ENCODE measurements around the gene TROAP. TPM values are rescaled to one million over a fixed set of nuclear protein-coding genes. Genes with fewer than 3 reads are reported as not detected.

TROAP gene
- total RNA-seq, 2 donors from 2014 or later, result 11.8 to 51.8 TPM

DNA sequence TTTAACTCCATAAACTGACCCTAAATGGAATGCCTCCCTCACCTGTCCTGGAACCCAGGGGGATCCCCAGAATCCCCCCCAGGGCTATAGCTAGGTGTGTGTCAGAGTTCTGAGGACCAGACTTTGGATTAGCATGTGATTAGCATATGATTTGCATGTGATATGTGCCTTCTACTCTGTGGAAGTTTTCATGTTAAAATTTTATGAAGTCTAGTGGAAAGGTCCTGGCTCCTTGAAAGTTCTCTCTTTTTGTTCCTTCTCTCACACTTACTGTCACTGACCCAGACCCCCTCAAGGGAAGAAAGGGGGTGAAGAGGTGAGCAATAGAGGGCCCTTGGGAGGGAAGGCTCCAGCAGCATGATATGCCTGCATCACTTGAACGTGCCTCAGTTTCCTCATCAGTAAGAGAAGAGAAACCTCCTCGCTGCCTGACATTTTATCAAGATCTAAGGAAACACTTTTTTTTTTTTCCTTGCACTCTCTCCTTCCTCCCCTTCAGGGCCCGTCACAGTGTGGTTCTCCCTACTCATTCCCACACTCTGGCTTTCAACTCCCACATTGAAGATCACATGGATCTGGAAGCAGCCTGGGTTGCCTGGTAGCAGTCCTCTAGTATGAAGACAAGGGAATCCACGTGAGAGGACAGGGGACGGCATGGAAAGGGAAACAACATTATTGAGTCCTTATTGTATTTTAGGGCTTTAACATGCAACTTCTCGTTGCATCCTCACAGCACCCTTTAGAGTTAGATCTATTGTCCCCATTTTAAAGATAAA lies 17.2 kb downstream of the TROAP start:
- peaks cover 23% of the 10 kb centered on the region for H3K4me1 ChIP-seq
- intact Hi-C loops (cut with DNase I), result no loop called here
- no peak overlapping the region for H3K27ac ChIP-seq
- no peaks in the 10 kb centered on the region for H3K9me3 ChIP-seq
- H3K9ac ChIP-seq (ENCODE audit: low read depth in 2 of 2, low read length in 2 of 2), result no peak overlapping the region
- DNase-seq, result no peak
- H3K36me3 ChIP-seq, result no peaks in the 10 kb centered on the region
- TF ChIP-seq, protein P1, sequence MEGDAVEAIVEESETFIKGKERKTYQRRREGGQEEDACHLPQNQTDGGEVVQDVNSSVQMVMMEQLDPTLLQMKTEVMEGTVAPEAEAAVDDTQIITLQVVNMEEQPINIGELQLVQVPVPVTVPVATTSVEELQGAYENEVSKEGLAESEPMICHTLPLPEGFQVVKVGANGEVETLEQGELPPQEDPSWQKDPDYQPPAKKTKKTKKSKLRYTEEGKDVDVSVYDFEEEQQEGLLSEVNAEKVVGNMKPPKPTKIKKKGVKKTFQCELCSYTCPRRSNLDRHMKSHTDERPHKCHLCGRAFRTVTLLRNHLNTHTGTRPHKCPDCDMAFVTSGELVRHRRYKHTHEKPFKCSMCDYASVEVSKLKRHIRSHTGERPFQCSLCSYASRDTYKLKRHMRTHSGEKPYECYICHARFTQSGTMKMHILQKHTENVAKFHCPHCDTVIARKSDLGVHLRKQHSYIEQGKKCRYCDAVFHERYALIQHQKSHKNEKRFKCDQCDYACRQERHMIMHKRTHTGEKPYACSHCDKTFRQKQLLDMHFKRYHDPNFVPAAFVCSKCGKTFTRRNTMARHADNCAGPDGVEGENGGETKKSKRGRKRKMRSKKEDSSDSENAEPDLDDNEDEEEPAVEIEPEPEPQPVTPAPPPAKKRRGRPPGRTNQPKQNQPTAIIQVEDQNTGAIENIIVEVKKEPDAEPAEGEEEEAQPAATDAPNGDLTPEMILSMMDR (IDR thresholded peaks at IDR 0.05), result no peak
- H3K27me3 ChIP-seq, result peaks cover 52% of the 10 kb centered on the region
- H3K4me3 ChIP-seq, result no peak overlapping the region

DNA sequence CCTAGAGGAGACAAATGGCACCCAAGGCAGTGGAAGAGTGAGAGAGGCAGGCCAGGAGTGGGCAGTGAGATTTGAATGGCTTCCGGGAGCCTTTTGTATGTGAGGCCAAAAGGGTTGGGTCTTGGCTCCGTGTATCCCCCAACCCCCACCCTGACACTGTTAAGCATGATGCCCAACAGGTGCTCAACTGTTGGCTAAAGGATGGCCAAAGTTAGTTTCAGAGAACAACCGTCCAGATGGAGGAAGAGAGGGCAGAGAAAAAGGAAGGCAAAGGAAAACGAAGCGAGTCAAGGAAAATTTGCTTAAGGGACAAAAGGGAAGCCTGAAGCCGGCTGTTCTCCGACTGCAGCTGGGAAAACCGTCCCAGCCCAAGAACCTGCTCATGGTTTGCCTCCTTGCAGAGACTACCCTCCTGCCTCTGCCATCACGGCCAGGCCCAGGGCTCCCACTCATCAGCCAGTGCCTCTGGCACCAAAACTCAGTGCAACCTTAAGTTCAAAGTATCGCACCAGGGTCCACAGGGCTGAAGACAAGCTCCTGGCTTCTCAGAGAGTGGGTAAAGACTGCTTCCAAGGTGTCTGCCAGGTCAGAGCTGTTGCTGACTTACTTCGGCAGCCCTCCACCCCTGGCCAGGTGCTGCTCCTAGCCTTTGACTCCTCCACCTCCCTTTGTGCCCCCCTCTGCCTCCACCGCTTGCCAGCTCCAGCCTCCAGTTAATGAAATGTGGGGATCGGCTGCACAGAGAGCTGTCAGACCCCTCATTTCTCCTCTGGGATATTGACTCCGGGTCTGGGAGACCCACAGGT lies 18.1 kb downstream of the TROAP start:
- peaks cover 31% of the 10 kb centered on the region for H3K4me1 ChIP-seq
- no peaks in the 10 kb centered on the region for H3K36me3 ChIP-seq
- intact Hi-C loops (cut with DNase I), result no loop called here
- H3K27me3 ChIP-seq, result peaks cover 54% of the 10 kb centered on the region
- TF ChIP-seq, protein P1 (IDR thresholded peaks at IDR 0.05), result no peak
- H3K9me3 ChIP-seq, result no peaks in the 10 kb centered on the region
- no peak overlapping the region for H3K4me3 ChIP-seq
- H3K9ac ChIP-seq (ENCODE audit: low read depth in 2 of 2, low read length in 2 of 2), result no peak overlapping the region
- H3K27ac ChIP-seq, result no peak overlapping the region
- no peak for DNase-seq

DNA sequence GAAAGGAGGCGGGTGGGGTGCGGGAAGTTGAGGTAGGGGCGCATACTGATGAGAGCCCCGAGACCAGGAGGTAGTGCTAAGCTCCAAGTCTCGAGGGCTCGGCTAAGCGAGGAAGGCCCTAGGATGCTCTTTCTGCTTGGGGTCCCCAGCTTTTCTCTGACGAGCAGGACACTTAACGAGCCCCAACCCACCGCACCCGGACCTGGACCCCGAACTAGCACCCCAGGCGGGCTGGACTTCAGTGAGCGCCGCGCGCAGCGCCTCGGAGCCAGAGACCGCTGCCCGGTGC lies 18.7 kb downstream of the TROAP start:
- DNase-seq, result no peak
- intact Hi-C loops (cut with DNase I), result no loop called here
- H3K27me3 ChIP-seq, result peaks cover 54% of the 10 kb centered on the region
- TF ChIP-seq, protein P1 (IDR thresholded peaks at IDR 0.05), result no peak
- no peaks in the 10 kb centered on the region for H3K9me3 ChIP-seq
- H3K9ac ChIP-seq (ENCODE audit: low read depth in 2 of 2, low read length in 2 of 2), result no peak overlapping the region
- H3K4me1 ChIP-seq, result peaks cover 33% of the 10 kb centered on the region
- no peak overlapping the region for H3K27ac ChIP-seq
- H3K4me3 ChIP-seq, result no peak overlapping the region
- H3K36me3 ChIP-seq, result no peaks in the 10 kb centered on the region

DNA sequence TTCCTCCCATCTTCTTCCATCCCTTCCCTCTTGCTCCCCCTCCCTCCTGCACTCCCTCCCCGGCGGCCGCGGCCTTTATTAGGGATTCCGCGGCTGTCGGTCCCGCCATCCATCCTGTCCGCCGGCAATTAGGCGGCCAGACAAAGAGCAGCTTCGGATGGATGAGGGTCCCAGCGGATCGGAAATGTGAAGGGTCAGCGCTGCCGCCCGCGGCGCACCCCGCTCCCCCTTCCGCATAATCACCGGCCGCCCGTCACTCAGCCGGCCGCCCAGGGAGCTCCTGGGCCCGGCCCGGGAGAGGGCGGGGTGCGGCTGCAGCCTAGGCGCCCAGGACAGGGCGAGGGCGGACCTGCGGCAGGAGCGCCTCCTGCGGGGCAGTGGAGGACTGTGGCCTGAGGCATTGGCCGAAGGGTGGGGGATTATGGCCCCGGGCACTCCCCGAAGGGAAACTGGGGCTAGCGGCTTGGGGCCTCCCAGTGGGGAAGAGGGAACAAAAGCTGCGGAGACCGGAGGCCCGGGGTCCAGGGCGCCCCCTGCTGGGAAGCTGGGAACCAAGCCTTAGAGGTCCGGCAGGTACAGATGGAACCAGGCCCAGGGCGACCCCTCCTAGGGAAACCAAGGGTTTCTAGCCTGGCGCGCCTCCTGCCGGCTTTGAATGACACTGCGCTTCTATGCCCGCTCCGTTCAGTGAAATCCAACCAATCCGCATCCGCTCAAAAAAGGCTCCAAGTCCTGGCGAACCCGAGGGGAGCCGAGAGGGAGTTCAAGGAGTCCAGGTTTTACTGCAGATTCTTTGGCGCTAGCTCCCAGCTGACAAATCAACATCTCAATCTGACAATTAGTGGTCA lies 19.2 kb downstream of the TROAP start:
- DNase-seq, result peak; percentile 90
- no peaks in the 10 kb centered on the region for H3K9me3 ChIP-seq
- H3K4me3 ChIP-seq, result peak overlapping the region; percentile 48
- peak overlapping the region; percentile 9 to 45 for H3K9ac ChIP-seq (ENCODE audit: low read depth in 2 of 2, low read length in 2 of 2)
- no peak overlapping the region for H3K27ac ChIP-seq
- H3K36me3 ChIP-seq, result no peaks in the 10 kb centered on the region
- intact Hi-C loops (cut with DNase I), result no loop called here
- H3K4me1 ChIP-seq, result peaks cover 36% of the 10 kb centered on the region
- TF ChIP-seq, protein P1 (IDR thresholded peaks at IDR 0.05), result peak; percentile 85
- peaks cover 54% of the 10 kb centered on the region for H3K27me3 ChIP-seq
